GM18505 (cell line): Measurements from ENCODE around the gene UBALD1.
"Not testable (repeated sequence)": the region's sequence is repeated elsewhere in the genome, so short reads cannot be mapped to it uniquely, and the experiment has no call there.

Experiments
- ATAC-seq: cut with Tn5 transposase; IDR thresholded peaks from one replicate; pipeline ENCODE4 v1.9.1; 2021; ENCODE audit not compliant: unreplicated experiment
- POLR2A ChIP-seq: IDR thresholded peaks from 4 replicates; pipeline ENCODE4 v1.6.1; 2011; ENCODE audit warnings: borderline replicate concordance; ENCODE audit not compliant: insufficient read depth, insufficient read length; ENCODE audit errors: extremely low read depth

The UBALD1 gene

DNA sequence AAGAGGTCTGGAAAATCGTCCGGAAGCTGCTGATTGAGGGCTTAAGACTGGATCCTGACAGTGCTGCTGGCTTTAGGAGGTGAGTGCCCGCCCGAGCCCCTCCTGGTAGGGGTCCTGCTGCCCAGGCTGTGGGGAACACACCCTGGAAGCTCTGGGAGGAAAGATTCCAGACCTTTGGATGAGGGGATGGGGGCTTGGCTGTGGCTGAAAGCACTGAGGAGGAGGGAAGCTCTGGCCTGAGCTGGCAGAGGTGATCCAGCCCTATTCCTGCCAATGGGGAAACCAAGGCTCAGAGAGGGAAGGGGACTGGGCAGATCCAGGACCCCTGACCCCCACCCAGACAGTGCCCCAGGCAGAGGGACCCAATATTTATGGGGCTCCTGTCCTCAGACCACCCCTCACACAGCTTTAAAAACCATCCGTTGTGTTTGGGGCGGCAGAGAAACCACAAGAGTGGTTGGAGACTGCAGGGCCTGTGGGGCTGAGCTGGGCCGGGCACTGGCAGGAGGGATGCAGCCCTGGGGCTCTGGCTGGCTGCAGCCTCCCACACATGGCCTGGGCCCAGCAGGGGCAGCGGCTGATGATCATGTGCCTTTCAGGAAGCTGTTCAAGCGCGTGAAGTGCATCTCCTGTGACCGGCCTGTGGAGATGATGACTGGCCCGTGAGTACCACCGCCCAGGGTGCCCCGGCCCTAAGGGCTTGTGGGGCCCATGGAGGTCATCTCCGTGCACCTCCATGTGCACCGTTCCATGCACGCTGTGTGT lies 22.8 kb downstream of the UBALD1 start:
- no peak for ATAC-seq
- no peak for TF ChIP-seq POLR2A

DNA sequence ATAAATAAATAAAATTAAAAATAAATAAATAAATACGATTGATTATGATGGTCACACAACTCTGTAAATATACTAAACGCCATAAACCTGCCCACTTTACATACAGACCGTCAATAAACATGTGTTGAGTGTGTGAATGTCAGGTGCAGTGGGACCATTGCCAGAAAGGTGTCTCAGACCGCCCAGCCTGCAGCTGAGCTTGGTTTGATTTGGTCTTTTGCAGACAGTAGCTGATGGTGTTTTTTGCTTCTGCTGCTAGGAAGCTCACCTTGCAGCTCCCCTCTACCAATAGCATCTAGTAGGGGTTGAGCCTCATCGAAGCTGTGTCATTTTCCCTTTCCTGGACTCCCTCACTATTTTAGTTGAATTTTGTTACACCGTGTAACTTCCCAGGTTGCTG lies 23.5 kb downstream of the UBALD1 start:
- ATAC-seq, result no peak

GRCh38 chr16:4588961-4589360 lies 25.7 kb downstream of the UBALD1 start:
- no peak for ATAC-seq
- no peak for TF ChIP-seq POLR2A

More for the DNA sequence above, 23.5 kb downstream of the UBALD1 start:
- TF ChIP-seq POLR2A, result no peak

- no peak for TF ChIP-seq POLR2A
- no peak for ATAC-seq
Observed at GRCh38 chr16:4588386-4588785, 26.3 kb downstream of the UBALD1 start.

GRCh38 chr16:4586291-4586690 lies 28.4 kb downstream of the UBALD1 start:
- no peak for ATAC-seq
- TF ChIP-seq POLR2A, result no peak

GRCh38 chr16:4583906-4584305 lies 30.8 kb downstream of the UBALD1 start:
- no peak for ATAC-seq
- no peak for TF ChIP-seq POLR2A

DNA sequence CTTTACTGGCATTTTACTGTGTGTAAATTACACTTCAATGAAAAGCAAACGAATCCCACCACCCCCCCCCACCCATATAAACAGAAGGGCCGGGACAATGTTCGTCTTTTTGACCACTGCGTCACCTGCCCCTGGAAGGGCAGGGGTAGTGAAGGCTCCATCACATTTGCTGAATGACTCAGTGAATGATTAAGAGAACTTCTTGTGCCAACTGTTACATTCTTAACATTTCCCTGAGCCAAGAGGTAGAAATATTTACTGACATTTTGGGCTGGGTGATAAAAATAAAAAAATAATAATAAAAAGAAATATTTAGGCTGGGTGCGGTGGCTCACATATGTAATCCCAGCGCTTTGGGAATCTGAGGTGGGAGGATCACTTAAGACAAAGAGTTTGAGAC lies 34.4 kb downstream of the UBALD1 start:
- ATAC-seq, result no peak
- TF ChIP-seq POLR2A, result no peak

DNA sequence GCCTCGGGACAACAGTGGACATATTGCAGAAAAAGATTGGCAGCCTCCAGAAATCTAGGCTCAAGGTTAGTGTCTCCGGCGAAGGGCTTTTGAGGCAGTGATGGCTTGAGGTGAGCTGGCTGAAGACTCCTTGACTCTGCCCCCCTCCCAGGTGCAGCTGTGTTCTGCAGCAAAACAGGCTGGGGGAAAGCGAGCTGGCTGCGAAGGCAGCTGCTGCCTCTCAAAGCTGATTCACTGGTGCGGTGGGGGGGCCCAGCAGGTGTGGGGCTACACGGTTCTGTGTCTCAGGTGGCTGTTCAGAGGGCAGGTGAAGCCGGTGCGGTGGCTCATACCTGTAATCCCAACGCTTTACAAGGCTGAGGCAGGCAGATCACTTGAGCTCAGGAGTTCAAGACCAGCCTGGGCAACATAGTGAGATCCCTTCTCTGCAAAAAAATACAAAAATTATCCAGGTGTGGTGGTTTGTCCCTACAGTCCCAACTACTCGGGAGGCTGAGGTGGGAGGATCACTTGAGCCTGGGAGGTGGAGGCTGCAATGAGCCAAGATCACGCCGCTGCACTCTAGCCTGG lies 35.6 kb downstream of the UBALD1 start:
- TF ChIP-seq POLR2A, result no peak
- no peak for ATAC-seq

DNA sequence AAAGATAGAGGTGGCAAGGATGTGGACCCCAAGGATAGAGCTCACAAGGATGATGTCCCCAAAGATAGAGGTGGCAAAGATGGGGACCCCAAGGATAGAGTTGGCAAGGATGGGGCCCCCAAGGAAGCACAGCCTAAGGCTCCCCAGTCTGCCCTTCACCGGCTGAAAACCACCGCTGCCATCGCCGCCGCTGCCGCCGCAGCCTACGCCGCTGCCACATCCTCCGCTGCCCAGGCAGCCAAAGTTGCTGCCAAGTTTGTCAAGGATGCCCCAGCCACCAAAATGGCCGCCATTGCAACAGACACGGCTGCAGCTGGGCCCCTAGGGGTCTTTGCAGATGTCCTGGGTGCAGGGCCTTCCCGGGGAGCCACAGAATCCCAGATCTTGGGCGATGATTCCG lies 38.7 kb downstream of the UBALD1 start:
- no peak for ATAC-seq
- TF ChIP-seq POLR2A, result no peak

- ATAC-seq, result no peak
- no peak for TF ChIP-seq POLR2A
Observed at GRCh38 chr16:4574919-4575705, 39.6 kb downstream of the UBALD1 start.

DNA sequence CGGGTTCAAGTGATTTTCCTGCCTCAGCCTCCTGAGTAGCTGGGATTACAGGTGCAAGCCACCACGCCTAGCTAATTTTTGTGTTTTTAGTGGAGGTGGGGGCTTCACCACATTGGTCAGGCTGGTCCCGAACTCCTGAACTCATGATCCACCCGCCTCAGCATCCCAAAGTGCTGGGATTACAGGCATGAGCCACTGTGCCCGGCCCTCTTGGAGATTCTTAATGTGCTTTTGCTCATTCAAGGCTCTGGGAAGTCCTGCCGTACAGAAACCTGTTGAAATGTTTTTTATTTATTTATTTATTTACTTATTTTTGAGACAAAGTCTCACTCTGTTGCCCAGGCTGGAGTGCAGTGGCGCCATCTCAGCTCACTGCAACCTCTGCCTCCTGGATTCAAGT lies 40.8 kb downstream of the UBALD1 start:
- not testable (repeated sequence) for ATAC-seq

- no peak for TF ChIP-seq POLR2A
- ATAC-seq, result no peak
Observed at GRCh38 chr16:4572715-4573114, 42.0 kb downstream of the UBALD1 start.

DNA sequence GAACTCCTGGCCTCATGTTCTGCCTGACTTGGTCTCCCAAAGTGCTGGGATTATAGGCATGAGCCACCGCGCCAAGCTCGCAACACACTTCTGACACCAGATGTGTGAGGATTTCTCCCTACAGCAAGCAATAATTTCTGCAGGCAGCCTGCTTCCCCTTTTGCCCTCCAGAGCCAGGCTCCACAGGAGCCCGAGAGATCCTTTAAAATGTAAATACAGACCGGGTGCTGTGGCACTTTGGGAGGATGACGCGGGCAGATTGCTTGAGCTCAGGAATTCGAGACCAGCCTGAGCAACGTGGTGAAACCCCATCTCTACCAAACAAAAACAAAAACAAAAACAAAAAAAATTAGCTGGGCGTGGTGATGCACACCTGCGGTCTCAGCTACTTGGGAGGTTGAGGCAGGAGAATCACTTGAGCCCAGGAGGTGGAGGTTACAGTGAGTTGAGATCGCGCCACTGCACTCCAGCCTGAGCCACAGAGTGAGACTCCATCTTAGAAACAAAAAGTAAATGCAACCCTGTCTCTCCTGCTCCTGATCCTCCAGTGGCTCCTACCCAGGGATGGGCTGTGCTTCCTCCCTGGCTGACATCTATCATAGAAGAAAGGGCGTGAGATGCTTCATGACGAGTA lies 43.9 kb downstream of the UBALD1 start:
- TF ChIP-seq POLR2A, result no peak
- no peak for ATAC-seq
